NCI-H460 (cell line): ENCODE results near the gene CUBN. TPM values are rescaled to one million over a fixed set of nuclear protein-coding genes. Genes with fewer than 3 reads are reported as not detected.
A peak's percentile ranks its signal among the peaks of the same experiment; 100 is the strongest.
"Not testable (repeated sequence)": the region's sequence is repeated elsewhere in the genome, so short reads cannot be mapped to it uniquely, and the experiment has no call there.

Source experiments
- DNase-seq: peaks from one replicate; pipeline ENCODE4 v3.0.0-alpha.2; 2016; ENCODE audit warnings: low read depth; ENCODE audit errors: extremely low read depth
- total RNA-seq: library from RNA; depleted of rRNA; stranded (reverse); fragments of >200 nt; shearing (Covaris generic); gene quantifications from 2 replicates; pipeline ENCODE4 v1.2.3, GENCODE V29; 2014

CUBN gene
- total RNA-seq, 1 experiment from 2014 or later = 0.67 TPM

GRCh38 chr10:16852624-16853023 lies 277.0 kb downstream of the CUBN start:
- no peak for DNase-seq

- DNase-seq = no peak
Observed at GRCh38 chr10:16848562-16849154, 281.0 kb downstream of the CUBN start.

GRCh38 chr10:16847644-16848043 lies 282.0 kb downstream of the CUBN start:
- no peak for DNase-seq

GRCh38 chr10:16845248-16845647 lies 284.4 kb downstream of the CUBN start:
- no peak for DNase-seq

GRCh38 chr10:16843252-16843870 lies 286.2 kb downstream of the CUBN start:
- peak; percentile 70 for DNase-seq

- no peak for DNase-seq
Observed at GRCh38 chr10:16835228-16835627, 294.4 kb downstream of the CUBN start.

GRCh38 chr10:16832351-16833080 lies 297.1 kb downstream of the CUBN start:
- DNase-seq = no peak

- no peak for DNase-seq
Observed at GRCh38 chr10:16828701-16829175, 300.9 kb downstream of the CUBN start.

GRCh38 chr10:16828114-16828568 lies 301.5 kb downstream of the CUBN start:
- peak; percentile 66 for DNase-seq

- not testable (repeated sequence) for DNase-seq
Observed at GRCh38 chr10:16827474-16827873, 302.1 kb downstream of the CUBN start.

GRCh38 chr10:16822726-16823360 lies 306.8 kb downstream of the CUBN start:
- no peak for DNase-seq

- DNase-seq = no peak
Observed at GRCh38 chr10:16822027-16822426, 307.6 kb downstream of the CUBN start.

- DNase-seq = no peak
Observed at GRCh38 chr10:16820421-16820820, 309.2 kb downstream of the CUBN start.

- DNase-seq = no peak
Observed at GRCh38 chr10:16820018-16820417, 309.6 kb downstream of the CUBN start.

GRCh38 chr10:16819436-16819835 lies 310.2 kb downstream of the CUBN start:
- no peak for DNase-seq

GRCh38 chr10:16819026-16819425 lies 310.6 kb downstream of the CUBN start:
- no peak for DNase-seq

GRCh38 chr10:16817125-16818019 lies 312.2 kb downstream of the CUBN start, which contains the start of gene RSU1:
RSU1 (minus strand) TSS chr10:16817424; CDS start chr10:16817081, 343 bp downstream.
- DNase-seq = peak; percentile 98

- DNase-seq = no peak
Observed at GRCh38 chr10:16816830-16817124, 312.8 kb downstream of the CUBN start.

GRCh38 chr10:16816171-16816570 lies 313.4 kb downstream of the CUBN start:
- no peak for DNase-seq

GRCh38 chr10:16814012-16814411 lies 315.6 kb downstream of the CUBN start:
- no peak for DNase-seq
